GM12878 (cell line): ENCODE measurements around the gene ALG2. TPM values are rescaled to one million over a fixed set of nuclear protein-coding genes. Genes with fewer than 3 reads are reported as not detected.

Source experiments
- BHLHE40 ChIP-seq, 2 experiments: fragments of 450-650 bp in 1 of 2; IDR thresholded peaks; 2 replicates each; pipeline ENCODE4 v1.6.1; 2011 to 2017; ENCODE audit warnings: low read depth in 2 of 2, borderline replicate concordance in 1 of 2, improper control_type of control experiment in 1 of 2, low read length in 1 of 2, mild to moderate bottlenecking in 1 of 2
- BRCA1 ChIP-seq: IDR thresholded peaks from 2 replicates; pipeline ENCODE4 v1.6.1; 2011; ENCODE audit warnings: low read depth, low read length, improper control_type of control experiment
- CBFB ChIP-seq: IDR thresholded peaks from 2 replicates; pipeline ENCODE4 v1.6.1; 2016; ENCODE audit warnings: antibody characterized with exemption, low read depth
- CBX3 ChIP-seq: fragments of 200-600 bp; sonication (generic); IDR thresholded peaks from 2 replicates; pipeline ENCODE4 v1.6.1; 2016; ENCODE audit warnings: low read depth, borderline replicate concordance
- CBX5 ChIP-seq: sonication (generic); IDR thresholded peaks from 2 replicates; pipeline ENCODE4 v1.6.1; 2016; ENCODE audit warnings: low read depth, moderate library complexity, mild to moderate bottlenecking, inconsistent platforms
- FOXK2 ChIP-seq: fragments of 450-650 bp; IDR thresholded peaks from 2 replicates; pipeline ENCODE4 v1.6.1; 2017; ENCODE audit warnings: mild to moderate bottlenecking, moderate library complexity
- GABPA ChIP-seq: IDR thresholded peaks from 2 replicates; pipeline ENCODE4 v1.6.1; 2014; ENCODE audit warnings: antibody characterized with exemption, low read depth, mild to moderate bottlenecking, inconsistent platforms
- HSF1 ChIP-seq: fragments of 150-350 bp; IDR thresholded peaks from 2 replicates; pipeline ENCODE4 v1.6.1; 2014; ENCODE audit warnings: mild to moderate bottlenecking, low read depth, low read length
- IRF5 ChIP-seq: fragments of 450-650 bp; IDR thresholded peaks from 2 replicates; pipeline ENCODE4 v1.6.1; 2017; ENCODE audit warnings: borderline replicate concordance
- KAT2A ChIP-seq: conservative IDR thresholded peaks from 2 replicates; pipeline ENCODE4 v1.6.1; 2011; ENCODE audit warnings: low read depth, low read length; ENCODE audit not compliant: control insufficient read depth
- MTA2 ChIP-seq: fragments of 450-650 bp; IDR thresholded peaks from 2 replicates; pipeline ENCODE4 v1.6.1; 2016; ENCODE audit warnings: low read depth, mild to moderate bottlenecking, moderate library complexity
- MXI1 ChIP-seq: fragments of 150-350 bp; IDR thresholded peaks from 2 replicates; pipeline ENCODE4 v1.6.1; 2011; ENCODE audit warnings: low read depth, mild to moderate bottlenecking, inconsistent platforms, low read length, improper control_type of control experiment
- MYC ChIP-seq: IDR thresholded peaks from 2 replicates; pipeline ENCODE4 v1.6.1; 2011; ENCODE audit warnings: mild to moderate bottlenecking, low read length, moderate library complexity, inconsistent platforms; ENCODE audit not compliant: insufficient read depth, insufficient replicate concordance, insufficient read length, severe bottlenecking
- NKRF ChIP-seq: fragments of 450-650 bp; conservative IDR thresholded peaks from 2 replicates; pipeline ENCODE4 v1.6.1; 2017; ENCODE audit warnings: mild to moderate bottlenecking, moderate library complexity
- NR2C2 ChIP-seq: IDR thresholded peaks from 2 replicates; pipeline ENCODE4 v1.6.1; 2011; ENCODE audit warnings: borderline replicate concordance, low read depth; ENCODE audit not compliant: control insufficient read depth, insufficient read length
- PKNOX1 ChIP-seq: fragments of 450-650 bp; IDR thresholded peaks from 2 replicates; pipeline ENCODE4 v1.6.1; 2016; ENCODE audit warnings: mild to moderate bottlenecking
- ZBTB4 ChIP-seq: fragments of 450-650 bp; formaldehyde crosslinking; IDR thresholded peaks from 2 replicates; pipeline ENCODE4 v1.4.0; 2022; ENCODE audit warnings: mild to moderate bottlenecking, moderate library complexity
- ZNF24 ChIP-seq: fragments of 450-650 bp; IDR thresholded peaks from 2 replicates; pipeline ENCODE4 v1.6.1; 2017; ENCODE audit warnings: antibody characterized with exemption, mild to moderate bottlenecking
- ZNF274 ChIP-seq: IDR thresholded peaks from one replicate; pipeline ENCODE4 v1.8.0; 2011; ENCODE audit not compliant: insufficient read length, insufficient read depth
- polyA plus RNA-seq, 11 experiments: library from polyadenylated mRNA; depleted of rRNA in 4 of 11; unstranded in 6 of 11; stranded (reverse) in 5 of 11; fragments of >200 nt; fragmentation: Nextera tagmentation in 4 of 11; fragmentation: Illumina TruSeq in 1 of 11; extraction: Ambion mirVana in 4 of 11; extraction: Trizol in 1 of 11; gene quantifications; 1 replicate in 1 of 11; 2 replicates in 10 of 11; pipeline versions ENCODE4 v1.2.1 to v1.2.3, GENCODE V29; 2011 to 2016; ENCODE audit warnings: inconsistent platforms in 2 of 11, missing spikeins in 2 of 11, low read depth in 1 of 11
- total RNA-seq, 4 experiments: library from RNA; depleted of rRNA in 3 of 4; stranded (reverse); fragments of >200 nt in 3 of 4; fragmentation: Illumina TruSeq in 1 of 4; extraction: Trizol in 1 of 4; gene quantifications; 2 replicates each; pipeline versions ENCODE4 v1.2.1 to v1.2.3, GENCODE V29; 2013 to 2021

ALG2 gene
- total and polyA plus RNA-seq, 10 of the 15 experiments (the other 5 are each of a cell fraction or from before 2014, with no cell fraction given) = 8.8 to 52.5 (median 38.6) TPM

GRCh38 chr9:99244344-99245260, 22.9 kb upstream of the ALG2 start (continued):
- peak; percentile 25; the same call in 1 of the 2 replicates for TF ChIP-seq IRF5
- peak; percentile 86 for TF ChIP-seq CBFB
- no peak for TF ChIP-seq NKRF
- TF ChIP-seq MYC = no peak
- TF ChIP-seq ZNF24 = no peak
- TF ChIP-seq ZBTB4 (CRISPR knock-in tag) = no peak
- TF ChIP-seq MXI1 = no peak
- no peak; the same call in none of the 2 replicates for TF ChIP-seq PKNOX1
- no peak for TF ChIP-seq KAT2A
- TF ChIP-seq BRCA1 = no peak
- TF ChIP-seq MTA2 = peak; percentile 97
- no peak for TF ChIP-seq FOXK2
- TF ChIP-seq GABPA = 0 out of 2 replicates have a peak, but pooled peaks have one; percentile 16
- TF ChIP-seq NR2C2 = no peak
- TF ChIP-seq CBX5 = no peak
- no peak for TF ChIP-seq ZNF274
- no peak for TF ChIP-seq CBX3
- TF ChIP-seq HSF1 = no peak
- TF ChIP-seq BHLHE40 (IDR thresholded peaks at IDR 0.05; ENCODE audit: borderline replicate concordance in 1 of 2, low read depth in 2 of 2, low read length in 1 of 2) = peak; percentile 24 to 53; a peak in 2 of 4 replicates
